Fibroblast of lung (primary cell): Measurements from ENCODE around the gene PYGO2. TPM values are rescaled to one million over a fixed set of nuclear protein-coding genes. Genes with fewer than 3 reads are reported as not detected.
A peak's percentile ranks its signal among the peaks of the same experiment; 100 is the strongest.

ENCODE experiments used
- DNase-seq, 2 donors: peaks; one replicate each; pipeline versions ENCODE4 v3.0.0 to v3.0.0-alpha.2; 2010; ENCODE audit warnings: low read depth in 2 of 2
- H2AFZ ChIP-seq: 2 replicates; pipeline ENCODE4 v1.5.1; 2012; ENCODE audit warnings: low read length, control low read depth, inconsistent platforms
- H3K27ac ChIP-seq: 2 replicates; pipeline ENCODE4 v1.5.1; 2011; ENCODE audit warnings: low read length, control low read depth; ENCODE audit not compliant: insufficient read depth
- H3K27me3 ChIP-seq: 2 replicates; pipeline ENCODE4 v1.5.1; 2011; ENCODE audit warnings: mild to moderate bottlenecking, low read length; ENCODE audit not compliant: control insufficient read depth, insufficient read depth
- H3K36me3 ChIP-seq: 2 replicates; pipeline ENCODE4 v1.5.1; 2011; ENCODE audit warnings: low read length; ENCODE audit not compliant: control insufficient read depth, insufficient read depth
- H3K4me1 ChIP-seq: 2 replicates; pipeline ENCODE4 v1.5.1; 2011; ENCODE audit warnings: low read length; ENCODE audit not compliant: control insufficient read depth, insufficient read depth; ENCODE audit errors: extremely low read depth
- H3K4me2 ChIP-seq: 2 replicates; pipeline ENCODE4 v1.5.1; 2011; ENCODE audit warnings: low read length, control low read depth; ENCODE audit not compliant: insufficient read depth; ENCODE audit errors: extremely low read depth
- H3K4me3 ChIP-seq, 4 experiments: fragments of 200-600 bp in 1 of 4; sonication (generic) in 1 of 4; replicated peaks in 1 of 4; 2 replicates each; pipeline ENCODE4 v1.5.1; 2011 to 2016; ENCODE audit warnings: low read length in 4 of 4, low read depth in 3 of 4, mild to moderate bottlenecking in 3 of 4, control low read depth in 2 of 4, inconsistent platforms in 1 of 4, mixed read lengths in 1 of 4; ENCODE audit not compliant: insufficient read depth in 1 of 4; ENCODE audit errors: control extremely low read depth in 1 of 4
- H3K79me2 ChIP-seq: 2 replicates; pipeline ENCODE4 v1.5.1; 2012; ENCODE audit warnings: mild to moderate bottlenecking, low read length, inconsistent platforms; ENCODE audit not compliant: control insufficient read depth, insufficient read depth
- H3K9ac ChIP-seq: 2 replicates; pipeline ENCODE4 v1.5.1; 2011; ENCODE audit warnings: mild to moderate bottlenecking, low read length, control low read depth; ENCODE audit not compliant: insufficient read depth
- H3K9me3 ChIP-seq: 2 replicates; pipeline ENCODE4 v1.5.1; 2012; ENCODE audit warnings: low read depth, low read length; ENCODE audit not compliant: control insufficient read depth, insufficient read depth
- H4K20me1 ChIP-seq: 2 replicates; pipeline ENCODE4 v1.5.1; 2011; ENCODE audit warnings: low read length; ENCODE audit not compliant: control insufficient read depth, insufficient read depth; ENCODE audit errors: extremely low read depth
- CTCF ChIP-seq, 2 donors: IDR thresholded peaks in 1 of 2; conservative IDR thresholded peaks in 1 of 2; 1 replicate in 1 of 2; 2 replicates in 1 of 2; pipeline ENCODE4 v1.5.1; 2011 to 2012; ENCODE audit warnings: low read length in 2 of 2, control low read depth in 1 of 2, inconsistent platforms in 1 of 2, low read depth in 1 of 2, mild to moderate bottlenecking in 1 of 2
- EZH2 ChIP-seq: IDR thresholded peaks from 2 replicates; pipeline ENCODE4 v1.5.1; 2012; ENCODE audit warnings: low read length, control low read depth, mild to moderate bottlenecking; ENCODE audit errors: missing control alignments
- polyA plus RNA-seq, 2 donors: library from polyadenylated mRNA; depleted of rRNA in 1 of 2; stranded (reverse) in 1 of 2; unstranded in 1 of 2; fragments of >200 nt; gene quantifications; 2 replicates each; pipeline ENCODE4 v1.2.1, GENCODE V29; 2011 to 2012; ENCODE audit warnings: missing spikeins in 1 of 2
- total RNA-seq: library from RNA; depleted of rRNA; stranded (reverse); fragments of >200 nt; gene quantifications from 2 replicates; pipeline ENCODE4 v1.2.1, GENCODE V29; 2014

Gene PYGO2
- total and polyA plus RNA-seq, 2 donors (not counting 1 experiment from before 2014, with no cell fraction given) = 15.3 to 28.1 TPM

- Histone ChIP-seq H2AFZ (no peak overlapping the region), H4K20me1 (no peaks in the 10 kb centered on the region), H3K9ac (peak overlapping the region; percentile 36), H3K4me1 (peaks cover 24% of the 10 kb centered on the region), H3K27ac (peak overlapping the region; percentile 84), H3K4me2 (peak overlapping the region; percentile 88), H3K79me2 (peaks cover 16% of the 10 kb centered on the region), H3K27me3 (no peaks in the 10 kb centered on the region), H3K36me3 (no peaks in the 10 kb centered on the region), H3K4me3 (peak overlapping the region; percentile 74 to 96 (median 86)), H3K9me3 (no peaks in the 10 kb centered on the region)
- TF ChIP-seq EZH2 = no peak
- no peak for TF ChIP-seq CTCF (conservative IDR thresholded peaks at IDR 0.05 in 1 of 2, IDR thresholded peaks at IDR 0.05 in 1 of 2; ENCODE audit: low read depth in 1 of 2, low read length in 2 of 2)
- peak in 1 of 2 donors; percentile 41 for DNase-seq
Observed at GRCh38 chr1:155004352-155005075, 42.9 kb upstream of the PYGO2 start.

- peak overlapping the region; percentile 62 for H3K9ac ChIP-seq
- H3K4me3 ChIP-seq = peak overlapping the region; percentile 83 to 96 (median 91)
- H3K4me1 ChIP-seq = peaks cover 26% of the 10 kb centered on the region
- no peaks in the 10 kb centered on the region for H3K27me3 ChIP-seq
- no peaks in the 10 kb centered on the region for H3K9me3 ChIP-seq
- DNase-seq = peak; percentile 59 to 61
- no peaks in the 10 kb centered on the region for H3K36me3 ChIP-seq
- peak overlapping the region; percentile 84 for H3K27ac ChIP-seq
- TF ChIP-seq CTCF (conservative IDR thresholded peaks at IDR 0.05 in 1 of 2, IDR thresholded peaks at IDR 0.05 in 1 of 2; ENCODE audit: low read depth in 1 of 2, low read length in 2 of 2) (no peak), EZH2 (no peak)
- no peaks in the 10 kb centered on the region for H4K20me1 ChIP-seq
- H3K79me2 ChIP-seq = peaks cover 16% of the 10 kb centered on the region
- no peak overlapping the region for H2AFZ ChIP-seq
- H3K4me2 ChIP-seq = peak overlapping the region; percentile 88
Observed at GRCh38 chr1:155003766-155004351, 42.3 kb upstream of the PYGO2 start.

GRCh38 chr1:155003227-155003765 lies 41.7 kb upstream of the PYGO2 start:
- DNase-seq = peak; percentile 22 to 42
- peak overlapping the region; percentile 83 to 96 (median 91) for H3K4me3 ChIP-seq
- H3K36me3 ChIP-seq = no peaks in the 10 kb centered on the region
- no peaks in the 10 kb centered on the region for H3K27me3 ChIP-seq
- peak overlapping the region; percentile 84 for H3K27ac ChIP-seq
- H2AFZ ChIP-seq = no peak overlapping the region
- no peak for TF ChIP-seq CTCF (conservative IDR thresholded peaks at IDR 0.05 in 1 of 2, IDR thresholded peaks at IDR 0.05 in 1 of 2; ENCODE audit: low read depth in 1 of 2, low read length in 2 of 2)
- no peak for TF ChIP-seq EZH2
- H3K9ac ChIP-seq = peak overlapping the region; percentile 62
- H3K9me3 ChIP-seq = no peaks in the 10 kb centered on the region
- peak overlapping the region; percentile 92 for H3K4me2 ChIP-seq
- H3K4me1 ChIP-seq = peaks cover 26% of the 10 kb centered on the region
- no peaks in the 10 kb centered on the region for H4K20me1 ChIP-seq
- H3K79me2 ChIP-seq = peaks cover 16% of the 10 kb centered on the region
